ENCODE results near the gene NOL4L.
A peak's percentile ranks its signal among the peaks of the same experiment; 100 is the strongest.

NOL4L gene, protein sequence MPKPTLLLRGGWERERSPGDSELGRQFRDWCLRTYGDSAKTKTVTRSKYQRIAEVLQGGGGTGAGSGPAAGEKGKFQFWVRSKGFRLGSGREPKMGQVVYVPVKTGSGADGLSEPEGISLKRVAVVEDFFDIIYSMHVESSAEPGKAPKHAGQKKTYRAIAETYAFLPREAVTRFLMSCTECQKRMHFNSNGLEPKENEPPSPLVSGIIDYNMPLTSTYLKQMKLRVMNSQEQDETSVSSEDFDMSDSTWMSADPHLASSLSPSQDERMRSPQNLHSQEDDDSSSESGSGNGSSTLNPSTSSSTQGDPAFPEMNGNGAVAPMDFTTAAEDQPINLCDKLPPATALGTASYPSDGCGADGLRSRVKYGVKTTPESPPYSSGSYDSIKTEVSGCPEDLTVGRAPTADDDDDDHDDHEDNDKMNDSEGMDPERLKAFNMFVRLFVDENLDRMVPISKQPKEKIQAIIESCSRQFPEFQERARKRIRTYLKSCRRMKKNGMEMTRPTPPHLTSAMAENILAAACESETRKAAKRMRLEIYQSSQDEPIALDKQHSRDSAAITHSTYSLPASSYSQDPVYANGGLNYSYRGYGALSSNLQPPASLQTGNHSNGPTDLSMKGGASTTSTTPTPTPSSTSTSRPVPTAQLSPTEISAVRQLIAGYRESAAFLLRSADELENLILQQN

DNA sequence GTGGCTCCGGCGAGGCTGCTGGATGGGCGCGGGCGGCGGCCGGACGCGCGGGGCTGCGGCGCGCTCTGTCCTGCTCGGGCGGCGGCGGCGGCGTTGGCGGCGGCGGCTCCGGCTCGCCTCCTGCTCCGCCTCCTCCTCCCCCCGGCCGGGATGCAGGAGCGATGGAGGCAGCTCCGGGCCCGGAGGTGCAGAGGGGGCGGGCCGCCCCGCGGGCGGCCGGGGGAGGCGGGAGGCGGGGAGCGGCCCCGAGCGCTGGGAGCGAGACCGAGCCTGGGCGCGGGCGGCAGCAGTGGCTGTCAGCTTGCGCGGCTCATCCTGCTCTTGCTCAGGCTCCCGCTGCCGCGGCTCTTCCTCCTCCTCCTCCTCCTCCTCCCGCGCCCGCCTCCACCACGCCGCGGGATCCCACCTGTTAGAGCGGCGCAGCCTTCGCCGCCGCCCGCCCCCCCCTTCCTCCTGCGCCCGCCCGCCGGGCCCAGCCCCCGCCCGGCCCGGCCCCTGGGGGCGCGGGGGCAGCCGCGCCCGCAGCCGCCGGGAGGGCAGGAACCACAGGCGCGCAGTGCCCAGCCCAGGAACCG is at the start of gene NOL4L:
TSS of gene NOL4L (minus strand) at position 323 of the 575 bp plus-strand sequence. CDS start 443 bp downstream, outside the sequence.
- DNase-seq: peak in 1 of 2 experiments; percentile 26

DNA sequence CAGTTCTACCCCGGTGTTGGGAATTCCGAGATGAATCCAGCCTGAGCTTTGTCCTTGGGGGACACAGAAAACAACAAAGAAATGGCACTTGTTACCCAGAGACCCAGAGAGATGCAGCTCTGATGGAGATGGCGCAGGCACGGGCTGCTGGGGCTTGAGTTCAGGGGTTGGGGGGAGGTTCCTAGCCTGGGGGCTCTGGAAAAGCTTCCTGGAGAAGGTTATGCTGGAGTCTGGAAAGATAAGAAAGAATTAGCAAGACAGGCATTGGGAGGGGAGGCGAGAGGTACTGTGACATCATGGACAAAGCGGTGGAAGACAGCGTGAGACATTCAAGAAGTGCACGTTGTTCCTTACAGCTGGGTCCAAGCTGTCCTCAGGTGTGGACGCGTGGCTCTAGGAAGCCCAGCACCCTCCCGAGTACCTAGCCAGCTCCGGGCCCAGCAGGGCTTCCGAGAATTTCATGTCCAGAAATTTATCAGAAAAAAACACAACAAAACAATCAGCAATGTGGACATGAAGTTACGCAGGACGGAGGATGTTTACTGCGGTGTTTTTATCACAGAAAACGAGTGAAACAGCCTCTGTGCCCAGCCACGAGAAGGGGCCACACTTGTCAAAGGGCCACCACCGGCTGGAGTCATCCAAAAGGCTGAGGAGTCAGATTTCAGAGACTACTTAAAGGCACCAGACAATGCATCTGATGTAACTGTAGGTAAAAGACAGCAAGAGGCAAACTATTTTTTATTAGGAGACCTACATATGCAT is 49.1 kb upstream of the NOL4L start:
- no peak for DNase-seq

DNA sequence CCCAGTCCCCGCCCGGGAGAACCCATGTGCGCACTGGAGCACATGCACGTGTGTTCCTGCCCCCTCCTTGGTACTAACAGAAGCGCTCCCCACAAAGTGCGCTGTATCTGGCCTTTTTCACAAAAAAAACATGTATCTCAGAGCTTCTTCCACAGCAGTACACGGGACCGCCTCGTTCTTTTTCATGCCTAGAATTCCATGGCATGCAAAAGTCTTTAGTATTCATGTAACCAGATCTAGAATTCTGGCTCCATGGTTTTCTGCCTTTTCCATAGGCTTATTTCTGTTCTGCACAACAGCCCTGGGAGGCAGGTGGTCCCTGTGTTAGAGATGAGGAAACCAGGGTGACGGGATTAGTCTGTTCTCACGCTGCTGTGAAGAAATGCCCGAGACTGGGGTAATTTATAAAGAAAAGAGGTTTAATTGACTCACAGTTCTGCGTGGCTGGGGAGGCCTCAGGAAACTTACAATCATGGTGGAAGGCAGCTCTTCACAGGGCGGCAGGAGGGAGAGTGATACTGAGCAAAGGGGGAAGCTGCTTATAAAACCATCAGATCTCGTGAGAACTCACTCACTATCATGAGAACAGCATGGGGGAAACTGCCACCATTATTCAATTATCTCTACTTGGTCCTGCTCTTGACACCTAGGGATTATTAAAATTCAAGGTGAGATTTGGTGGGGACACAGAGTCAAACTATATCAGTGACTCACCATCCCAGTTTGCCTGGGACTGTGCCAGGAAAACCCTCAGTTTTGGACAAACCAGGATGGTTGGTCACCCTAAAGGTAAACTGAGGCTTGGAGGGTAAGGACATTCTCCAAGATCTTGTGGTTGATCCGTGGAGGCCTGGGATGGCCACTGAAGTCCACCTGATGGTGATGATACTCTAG is 47.6 kb upstream of the NOL4L start:
- no peak for DNase-seq

DNA sequence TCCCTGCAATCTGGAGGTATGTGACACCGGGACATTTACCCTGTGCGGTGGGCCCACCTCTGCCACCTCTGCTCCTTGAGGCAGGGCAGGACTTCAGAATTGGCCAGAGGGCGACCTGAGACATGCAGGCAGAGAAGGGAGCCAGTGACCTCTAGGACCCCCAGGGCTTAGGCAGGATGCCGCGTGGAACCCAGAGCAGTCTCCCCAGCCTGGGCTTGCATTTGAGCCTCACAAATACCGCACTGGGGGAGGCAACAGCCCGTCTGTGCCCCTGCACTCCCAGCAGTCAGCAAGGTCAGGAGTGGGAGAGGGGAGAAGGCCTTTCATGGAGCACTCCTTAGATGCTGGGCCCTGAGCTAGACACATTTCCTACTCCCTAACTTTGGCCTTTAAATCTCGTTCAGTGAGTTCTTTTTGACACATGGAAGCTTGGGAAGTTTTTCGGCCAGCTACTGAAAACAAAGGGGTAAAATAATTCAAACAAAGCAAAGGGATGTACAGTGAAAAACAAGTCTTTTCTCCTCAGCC is 46.9 kb upstream of the NOL4L start:
- no peak for DNase-seq

DNA sequence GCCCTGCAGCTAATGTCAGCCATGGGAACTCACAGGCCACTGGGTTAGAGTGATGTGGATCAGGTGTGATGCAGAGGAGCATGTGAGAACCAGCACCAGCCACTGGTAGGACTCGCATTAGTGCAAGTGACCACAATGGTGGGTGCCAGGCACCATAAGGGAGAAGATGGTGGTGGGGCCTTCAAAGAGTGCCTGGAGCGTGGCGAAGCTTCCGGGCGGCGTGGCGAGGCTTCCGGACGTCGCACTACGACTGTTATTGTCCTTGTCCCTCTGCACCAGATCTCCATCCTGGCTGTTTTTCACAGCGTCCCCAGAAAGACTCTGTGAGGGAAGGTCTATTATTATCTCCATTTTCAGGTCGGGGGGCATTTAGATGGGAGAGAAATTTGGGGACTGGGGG is 44.7 kb upstream of the NOL4L start:
- DNase-seq: no peak

DNA sequence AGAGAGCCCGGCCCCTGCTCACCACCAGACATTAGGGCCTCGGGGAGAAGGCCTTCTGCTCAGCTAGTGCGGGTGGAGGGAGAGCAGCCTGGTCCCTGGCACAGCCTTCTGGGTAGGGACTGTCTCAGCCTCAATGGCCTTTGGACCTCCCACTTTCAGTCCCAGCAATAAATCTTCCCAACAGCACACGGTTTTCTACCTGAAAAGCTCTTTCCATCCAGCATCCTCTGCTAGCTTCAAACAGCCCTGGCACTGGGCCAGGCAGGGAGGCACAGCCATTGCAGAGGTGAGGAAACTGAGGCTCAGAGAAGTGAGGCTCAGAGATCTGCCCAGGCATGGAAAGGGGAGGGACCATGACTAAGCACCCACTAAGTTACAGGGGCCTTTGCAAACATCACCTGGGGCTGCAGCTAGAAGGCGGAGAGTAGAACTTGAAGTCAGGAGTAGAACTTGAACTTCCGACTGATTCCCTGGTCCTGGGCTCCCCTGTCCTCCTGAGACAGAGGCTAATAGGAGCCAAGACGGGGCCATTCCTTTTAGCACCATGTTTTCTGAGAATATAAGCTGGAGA is 43.9 kb upstream of the NOL4L start:
- DNase-seq: no peak

DNA sequence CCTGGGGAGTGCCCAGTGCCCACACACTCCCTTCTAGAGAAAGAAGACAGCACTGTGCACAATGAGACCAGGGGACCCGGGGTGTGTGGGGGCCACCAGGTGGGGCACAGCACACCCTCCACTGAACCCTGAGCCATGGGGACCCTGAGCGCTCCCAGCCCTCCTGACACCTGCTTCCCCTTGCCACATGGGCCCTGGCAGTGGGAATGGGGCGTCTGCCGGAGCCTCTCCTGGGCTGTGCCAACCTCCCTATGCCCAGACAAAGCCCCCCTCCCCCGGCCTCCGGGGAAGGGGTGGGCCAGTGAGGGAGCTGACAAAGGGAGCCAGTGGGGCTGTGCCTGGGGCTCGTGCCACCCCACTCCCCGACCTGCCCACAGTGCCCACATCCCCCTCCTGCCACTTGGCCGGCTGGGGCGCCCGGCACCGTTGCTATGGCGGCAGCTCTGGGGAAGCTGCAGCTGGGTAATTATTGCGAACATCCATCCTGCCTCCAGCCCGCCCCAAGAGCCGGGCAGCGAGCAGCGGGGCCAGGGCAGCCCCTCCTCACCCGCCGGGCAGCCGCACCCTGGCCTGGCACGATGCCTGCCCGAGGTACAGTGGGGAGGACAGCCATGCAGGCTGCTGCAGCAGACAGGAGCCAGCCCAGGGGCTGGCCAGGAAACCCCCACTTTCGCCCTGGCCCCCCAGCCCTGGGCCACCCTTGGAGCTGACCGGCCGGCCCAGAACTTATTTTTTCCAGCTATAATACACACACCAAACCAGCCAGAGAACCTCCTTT is 41.9 kb upstream of the NOL4L start:
- peak in 1 of 2 experiments; percentile 25 for DNase-seq

DNA sequence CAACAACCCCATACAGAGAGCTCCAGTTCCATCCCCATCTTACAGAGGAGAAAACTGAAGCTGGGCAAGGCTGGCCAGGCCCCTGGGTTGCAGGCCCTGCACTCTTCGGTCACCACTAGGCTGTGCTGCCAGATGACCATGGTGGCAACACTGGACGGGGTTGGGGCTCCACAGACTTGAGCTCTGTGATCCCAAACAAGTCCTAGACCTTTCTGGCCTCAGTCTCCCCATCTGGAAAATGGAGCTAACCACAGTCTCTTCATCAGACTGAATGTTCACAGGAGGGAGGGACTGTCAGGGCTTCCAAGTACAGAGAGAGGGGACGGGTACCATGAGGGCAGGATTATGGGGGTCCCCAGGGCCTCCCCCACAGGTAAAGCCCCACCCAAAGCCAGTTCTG is 41.3 kb upstream of the NOL4L start:
- no peak for DNase-seq

DNA sequence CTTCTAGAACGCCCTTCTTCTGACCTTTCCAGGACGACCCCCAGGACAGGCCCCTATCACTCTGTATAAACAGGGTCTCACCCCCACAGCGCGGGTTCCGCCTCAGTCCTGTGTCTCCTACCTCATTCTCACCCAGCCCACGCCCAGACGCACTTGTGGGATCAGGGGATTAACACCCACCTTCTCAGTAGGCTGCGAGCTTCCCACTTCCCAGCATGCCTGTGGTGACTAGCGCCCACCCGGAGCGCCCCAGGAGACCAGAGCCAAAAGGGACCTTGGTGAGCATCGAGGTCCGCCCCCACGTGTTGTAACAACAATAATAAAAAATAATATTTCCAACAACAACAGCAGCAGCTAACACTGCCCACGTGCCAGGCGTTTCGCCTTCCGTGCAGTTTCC is 40.9 kb upstream of the NOL4L start:
- no peak for DNase-seq

DNA sequence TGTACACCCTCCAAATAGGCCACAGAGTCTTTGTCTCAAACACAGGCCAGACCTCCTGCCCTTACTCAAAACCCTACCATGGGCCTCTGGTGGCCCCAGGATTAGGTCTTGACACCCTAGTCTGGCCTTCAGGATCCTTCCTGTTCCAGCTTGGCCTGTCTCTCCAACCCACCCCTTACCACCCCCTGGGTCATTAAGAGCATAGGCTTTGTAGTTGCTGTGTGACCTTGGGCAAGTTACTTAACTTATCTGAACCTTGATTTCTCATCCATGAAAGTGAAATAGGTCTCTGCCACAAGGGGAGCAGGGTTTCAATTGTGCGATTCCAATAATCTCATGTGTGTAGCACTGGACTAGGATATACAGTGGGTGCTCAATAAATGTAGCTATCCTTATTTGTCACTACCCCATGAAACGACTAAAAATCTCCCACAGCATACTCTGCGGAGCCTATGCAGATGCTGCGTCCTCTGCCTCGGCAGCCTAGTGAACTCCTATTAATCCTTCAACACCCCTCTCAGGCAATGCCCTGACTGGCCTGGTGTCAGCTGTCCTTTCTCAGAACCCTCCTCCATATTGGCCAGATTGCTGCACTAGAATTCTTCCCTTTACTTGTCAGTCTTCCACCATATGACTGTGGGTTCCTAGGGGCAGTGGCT is 39.7 kb upstream of the NOL4L start:
- no peak for DNase-seq

DNA sequence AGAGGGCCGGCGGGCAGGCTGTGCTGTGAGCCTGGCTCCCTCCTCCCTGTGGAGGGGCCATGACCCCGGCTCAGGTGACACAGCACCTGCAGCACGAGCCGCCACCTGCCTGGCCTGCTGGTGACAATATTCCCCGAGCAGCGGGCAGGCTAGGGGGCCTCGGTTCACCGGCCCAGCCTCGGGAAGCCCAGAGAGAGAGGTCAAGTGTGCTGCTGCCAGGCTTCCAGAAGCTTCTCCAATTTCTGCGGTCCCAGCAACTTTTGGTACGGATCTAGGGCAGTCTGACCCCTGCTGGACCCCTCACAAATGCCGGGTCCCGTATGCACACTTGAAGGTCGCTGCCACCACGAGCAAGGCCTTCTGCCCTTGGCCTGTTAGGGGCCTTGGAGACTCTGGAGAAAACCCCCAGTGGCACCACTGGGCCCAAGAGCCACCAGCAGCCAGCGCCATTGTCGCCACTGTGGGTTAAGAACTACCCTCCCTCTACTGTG is 38.6 kb upstream of the NOL4L start:
- DNase-seq: no peak

DNA sequence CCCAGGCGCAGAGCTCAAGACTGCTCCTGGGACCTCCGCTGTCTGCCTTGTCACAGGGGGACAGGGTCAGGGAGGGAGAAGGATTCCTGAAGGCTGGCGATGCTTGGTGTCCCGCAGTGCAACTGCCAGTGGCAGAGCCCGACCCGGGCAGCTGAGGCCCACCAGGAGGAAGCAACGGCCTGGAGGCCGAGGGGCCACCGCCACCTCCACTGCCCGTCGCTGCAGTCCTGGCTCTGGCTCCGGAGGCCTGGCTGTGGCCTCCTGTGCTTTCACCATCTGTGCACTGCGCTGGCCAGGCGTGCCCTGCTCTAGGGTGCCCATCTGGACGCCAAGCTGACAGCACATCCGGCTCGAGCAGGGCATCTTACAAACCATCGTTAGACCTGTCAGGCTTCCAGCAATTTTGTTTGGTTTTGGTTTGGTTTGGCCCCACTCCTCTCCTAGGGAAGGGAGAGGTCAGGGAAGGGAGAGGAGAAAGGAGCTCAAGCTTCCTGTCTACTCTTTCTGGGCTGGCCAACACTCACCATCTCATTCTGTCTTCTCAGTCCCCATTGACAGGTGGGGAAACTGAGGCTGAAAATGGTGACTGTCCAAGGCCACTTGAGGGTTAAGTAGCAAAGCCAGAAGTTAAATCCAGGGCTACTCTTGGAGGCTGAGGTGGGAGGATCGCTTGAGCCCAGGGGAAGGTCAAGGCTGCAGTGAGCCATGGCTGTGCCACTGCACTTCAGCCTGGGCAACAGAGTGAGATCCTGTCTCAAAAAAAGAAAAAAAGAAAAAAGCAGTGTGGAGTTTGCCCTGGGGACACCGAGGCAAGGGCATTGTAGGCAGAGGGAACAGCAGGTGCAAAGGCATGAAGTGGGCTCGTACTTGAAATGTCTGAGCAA is 37.7 kb upstream of the NOL4L start:
- DNase-seq: peak in 1 of 2 experiments; percentile 79

DNA sequence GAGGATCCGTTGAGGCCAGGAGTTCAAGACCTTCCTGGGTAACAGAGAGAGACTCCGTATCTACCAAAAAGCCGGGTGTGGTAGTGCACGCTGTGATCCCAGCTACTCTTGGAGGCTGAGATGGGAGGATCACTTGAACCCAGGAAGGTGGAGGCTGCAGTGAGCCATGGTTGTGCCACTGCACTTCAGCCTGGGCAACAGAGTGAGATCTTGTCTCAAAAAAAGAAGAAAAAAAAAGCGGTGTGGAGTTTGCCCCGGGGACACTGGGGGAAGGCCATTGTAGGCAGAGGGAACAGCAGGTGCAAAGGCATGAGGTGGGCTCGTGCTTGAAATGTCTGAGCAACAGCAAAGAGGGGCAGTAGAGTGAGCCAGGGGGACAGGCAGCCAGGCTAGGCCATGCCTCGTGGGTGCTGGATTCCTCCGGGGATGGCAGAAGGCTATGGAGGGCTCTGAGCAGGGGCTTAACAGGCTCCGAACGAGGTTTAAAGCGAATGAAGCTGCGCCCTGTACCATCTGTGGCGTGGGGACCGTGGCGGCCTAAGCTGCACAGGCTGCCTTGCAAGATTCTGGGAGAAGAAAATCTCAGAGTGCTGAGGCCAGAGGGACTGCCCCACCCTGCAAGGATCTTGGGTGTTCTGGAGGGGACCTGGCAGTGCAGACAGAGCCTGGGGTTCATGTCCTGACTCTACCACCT is 36.9 kb upstream of the NOL4L start:
- no peak for DNase-seq

DNA sequence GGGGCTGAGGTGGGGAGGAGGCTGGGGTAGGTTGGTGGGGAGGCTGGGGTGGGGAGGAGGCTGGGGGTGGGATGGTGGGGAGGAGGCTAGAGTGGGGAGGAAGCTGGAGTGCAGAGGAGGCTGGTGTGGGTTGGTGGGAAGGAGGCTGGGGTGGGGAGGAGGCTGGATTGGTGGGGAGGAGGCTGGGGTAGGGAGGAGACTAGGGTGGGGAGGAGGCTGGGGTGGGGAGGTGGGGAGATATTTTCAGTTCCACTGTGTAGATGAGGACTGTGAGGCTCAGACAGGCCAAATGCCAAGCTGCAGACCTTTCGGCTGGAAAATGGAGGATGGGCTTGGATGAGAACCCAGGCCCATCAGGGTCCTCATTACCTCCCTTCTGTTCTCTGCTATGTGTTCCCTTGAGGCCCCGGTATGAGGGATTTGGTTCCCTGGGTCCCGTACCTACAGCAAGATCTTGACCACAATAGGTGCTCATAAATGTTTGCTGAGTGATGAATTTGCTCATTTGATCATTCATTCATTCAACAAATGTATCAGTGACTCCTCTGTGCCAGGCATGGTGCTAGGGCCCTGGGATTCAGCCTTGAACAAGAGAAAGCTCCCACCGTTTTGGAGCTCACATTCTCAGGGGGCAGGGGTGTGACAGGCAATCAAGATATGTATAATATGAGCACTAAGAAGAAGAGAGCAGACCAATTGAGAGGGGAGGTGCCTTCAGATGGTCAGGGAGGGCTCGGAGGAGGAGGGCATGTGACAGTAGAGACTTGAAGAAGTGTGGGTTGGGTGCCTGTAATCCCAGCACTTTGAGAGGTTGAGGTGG is 36.1 kb upstream of the NOL4L start:
- peak in 1 of 2 experiments; percentile 8 for DNase-seq

DNA sequence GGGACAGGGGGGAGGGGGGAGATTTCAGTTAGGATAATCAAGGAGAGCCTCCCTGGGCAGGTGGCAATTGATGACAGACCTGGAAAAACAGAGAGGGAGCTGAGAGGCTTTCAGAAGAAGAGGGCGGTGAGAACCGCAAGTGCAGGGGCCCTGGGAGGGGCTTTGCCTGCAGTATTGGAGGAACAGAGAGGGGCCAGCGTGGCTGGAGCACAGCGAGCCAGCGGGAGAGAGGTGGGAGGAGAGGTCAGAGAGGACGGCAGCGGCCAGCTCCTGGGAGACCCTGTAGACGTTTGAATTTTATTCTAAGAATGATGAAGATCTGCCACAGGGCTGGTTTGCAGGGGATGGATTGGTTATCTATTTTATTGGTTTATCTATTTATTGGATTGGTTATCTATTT is 34.5 kb upstream of the NOL4L start:
- DNase-seq: no peak

DNA sequence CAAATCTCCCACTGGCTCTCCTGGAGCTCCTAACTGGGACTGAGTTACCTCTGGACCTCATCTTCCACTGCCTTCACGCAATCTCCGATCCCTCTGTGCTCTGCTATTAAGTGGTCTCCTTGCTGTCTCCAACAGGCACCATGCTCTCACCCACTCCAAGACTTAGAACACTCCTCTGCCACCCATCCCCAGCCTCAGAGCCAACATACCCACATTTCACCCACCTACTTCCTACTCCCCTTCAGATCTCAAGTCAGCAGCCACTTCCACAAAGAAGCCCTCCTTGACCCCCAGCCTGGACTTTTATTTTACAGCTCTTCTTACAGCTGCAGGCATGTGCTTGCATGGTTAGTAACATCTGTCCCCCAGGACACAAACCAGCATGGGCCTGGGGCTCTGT is 29.6 kb upstream of the NOL4L start:
- no peak for DNase-seq

DNA sequence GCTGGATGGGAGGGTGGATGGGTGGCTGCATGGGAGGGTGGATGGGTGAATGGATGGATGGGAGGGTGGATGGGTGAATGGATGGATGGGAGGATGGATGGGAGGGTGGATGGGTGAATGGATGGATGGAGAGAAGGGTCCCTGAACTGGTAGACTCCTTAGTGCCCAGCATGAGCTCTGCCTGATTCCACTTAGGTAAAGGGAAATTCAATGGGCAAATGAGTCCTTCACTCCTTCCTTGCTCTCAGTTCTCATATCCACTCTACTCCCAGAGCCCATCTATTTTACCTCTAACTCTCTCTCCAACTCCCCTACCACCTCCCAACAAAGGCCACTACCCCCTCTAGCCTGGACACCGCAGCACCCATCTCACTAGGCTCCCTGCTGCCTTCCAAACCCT is 29.2 kb upstream of the NOL4L start:
- DNase-seq: no peak

All from NCI-H446 (cell line).